ENCODE measurements around the gene DKKL1. TPM values are rescaled to one million over a fixed set of nuclear protein-coding genes. Genes with fewer than 3 reads are reported as not detected.

The DKKL1 gene
- total and polyA plus RNA-seq, 2 experiments from 2014 or later, result 11.0 to 14.0 TPM

DNA sequence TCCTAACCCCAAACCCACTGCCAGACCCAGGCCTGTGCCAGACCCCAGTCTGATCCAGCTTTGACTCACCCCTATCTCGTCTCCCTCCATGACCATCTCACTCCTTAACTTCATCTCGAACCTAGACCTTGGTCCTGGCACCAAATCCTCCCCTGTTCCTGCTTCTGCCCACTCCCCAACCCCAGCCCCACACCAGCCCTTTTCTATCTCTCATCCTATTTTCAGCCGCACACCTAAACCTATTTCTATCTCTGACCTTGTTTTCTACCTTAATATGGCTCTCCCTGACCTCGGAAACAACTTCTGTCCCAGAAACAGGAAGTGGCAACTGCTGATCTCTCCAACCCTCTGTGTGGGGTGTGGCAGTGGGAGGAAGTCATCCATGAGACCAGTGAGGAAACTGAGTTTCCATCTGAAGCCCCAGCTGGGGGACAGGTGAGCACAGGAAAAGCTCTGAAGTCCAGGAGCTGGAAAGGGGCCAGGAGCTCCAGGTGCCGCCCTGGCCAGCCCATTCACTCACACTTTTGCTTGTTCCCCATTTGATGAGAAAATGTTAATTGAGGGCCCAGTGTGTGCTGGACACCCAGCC, 45.9 kb downstream of the DKKL1 start:
- Histone ChIP-seq H3K9me3 (ENCODE audit: low read depth) (no peaks in the 10 kb centered on the region), H3K4me3 (no peak overlapping the region), H3K4me1 (ENCODE audit: low read depth) (peaks cover 11% of the 10 kb centered on the region), H3K27me3 (no peaks in the 10 kb centered on the region), H3K36me3 (no peaks in the 10 kb centered on the region), H3K27ac (no peak overlapping the region)
- DNase-seq (ENCODE audit: low read depth in 1 of 2, low spot score in 1 of 2), result no peak
- TF ChIP-seq, protein P1, sequence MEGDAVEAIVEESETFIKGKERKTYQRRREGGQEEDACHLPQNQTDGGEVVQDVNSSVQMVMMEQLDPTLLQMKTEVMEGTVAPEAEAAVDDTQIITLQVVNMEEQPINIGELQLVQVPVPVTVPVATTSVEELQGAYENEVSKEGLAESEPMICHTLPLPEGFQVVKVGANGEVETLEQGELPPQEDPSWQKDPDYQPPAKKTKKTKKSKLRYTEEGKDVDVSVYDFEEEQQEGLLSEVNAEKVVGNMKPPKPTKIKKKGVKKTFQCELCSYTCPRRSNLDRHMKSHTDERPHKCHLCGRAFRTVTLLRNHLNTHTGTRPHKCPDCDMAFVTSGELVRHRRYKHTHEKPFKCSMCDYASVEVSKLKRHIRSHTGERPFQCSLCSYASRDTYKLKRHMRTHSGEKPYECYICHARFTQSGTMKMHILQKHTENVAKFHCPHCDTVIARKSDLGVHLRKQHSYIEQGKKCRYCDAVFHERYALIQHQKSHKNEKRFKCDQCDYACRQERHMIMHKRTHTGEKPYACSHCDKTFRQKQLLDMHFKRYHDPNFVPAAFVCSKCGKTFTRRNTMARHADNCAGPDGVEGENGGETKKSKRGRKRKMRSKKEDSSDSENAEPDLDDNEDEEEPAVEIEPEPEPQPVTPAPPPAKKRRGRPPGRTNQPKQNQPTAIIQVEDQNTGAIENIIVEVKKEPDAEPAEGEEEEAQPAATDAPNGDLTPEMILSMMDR (IDR thresholded peaks at IDR 0.05; ENCODE audit: low read depth, low read length), result no peak

DNA sequence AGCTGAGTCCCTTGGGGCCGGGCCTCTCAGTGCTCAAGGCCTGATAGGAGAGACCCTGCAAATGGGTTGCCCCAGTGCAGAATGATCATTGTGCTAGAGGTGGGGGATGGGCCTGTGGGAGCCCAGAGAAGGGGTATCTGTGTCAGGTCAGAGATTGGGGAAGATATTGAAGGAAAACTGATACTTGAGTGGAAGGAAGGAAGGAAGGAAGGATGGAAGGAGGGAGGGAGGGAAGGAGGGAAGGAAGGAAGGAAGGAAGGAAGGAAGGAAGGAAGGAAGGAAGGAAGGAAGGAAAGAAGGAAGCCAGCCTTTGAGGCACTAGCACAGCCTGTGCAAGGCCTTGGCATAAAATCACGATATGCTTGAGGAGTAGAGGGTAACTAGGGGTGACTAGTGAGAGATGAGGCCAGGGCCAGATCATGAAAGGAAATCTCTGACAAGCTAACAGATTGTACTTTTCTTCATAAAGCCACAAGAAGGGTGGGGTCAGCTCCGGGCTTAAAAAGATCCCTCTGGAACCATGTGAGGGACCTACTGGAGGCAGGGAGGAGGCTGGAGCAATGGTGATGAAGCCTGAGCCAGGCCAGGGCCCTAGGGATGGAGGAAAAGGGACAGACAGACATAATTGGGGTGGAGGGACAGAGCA, 48.1 kb downstream of the DKKL1 start:
- Histone ChIP-seq H3K36me3 (no peaks in the 10 kb centered on the region), H3K27me3 (no peaks in the 10 kb centered on the region)
- no peak for DNase-seq (ENCODE audit: low read depth in 1 of 2, low spot score in 1 of 2)

DNA sequence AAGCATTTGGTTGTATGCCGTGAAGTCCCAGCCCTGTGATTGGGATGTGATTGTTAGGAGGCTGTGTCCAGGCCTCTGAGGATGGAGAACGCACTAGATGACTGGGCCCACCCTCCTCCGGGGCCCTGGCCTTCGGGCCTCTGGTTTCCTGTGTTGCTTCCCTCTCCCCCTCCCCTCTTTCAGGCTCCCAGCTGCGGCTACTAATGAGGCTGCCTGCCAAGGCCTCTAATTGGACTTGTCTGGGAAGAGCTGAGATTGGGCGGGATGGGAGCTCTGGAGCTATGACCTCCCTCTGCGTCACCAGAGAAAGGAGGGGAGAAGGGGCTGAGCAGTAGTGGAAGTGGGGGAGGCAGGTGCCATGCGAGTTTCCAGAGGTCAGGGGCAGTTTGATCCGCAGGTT, 49.7 kb downstream of the DKKL1 start:
- H3K9me3 ChIP-seq (ENCODE audit: low read depth), result no peaks in the 10 kb centered on the region
- TF ChIP-seq, protein P1 (IDR thresholded peaks at IDR 0.05; ENCODE audit: low read depth, low read length), result no peak
- H3K27me3 ChIP-seq, result no peaks in the 10 kb centered on the region
- H3K4me3 ChIP-seq, result no peak overlapping the region
- H3K36me3 ChIP-seq, result no peaks in the 10 kb centered on the region
- no peak overlapping the region for H3K27ac ChIP-seq
- H3K4me1 ChIP-seq (ENCODE audit: low read depth), result peaks cover 14% of the 10 kb centered on the region
- peak in 1 of 2 donors; percentile 35 for DNase-seq (ENCODE audit: low read depth in 1 of 2, low spot score in 1 of 2)

More for the DNA sequence above, 48.1 kb downstream of the DKKL1 start:
- Histone ChIP-seq H3K27ac (no peak overlapping the region), H3K9me3 (ENCODE audit: low read depth) (no peaks in the 10 kb centered on the region), H3K4me1 (ENCODE audit: low read depth) (peaks cover 14% of the 10 kb centered on the region), H3K4me3 (no peak overlapping the region)
- TF ChIP-seq, protein P1 (IDR thresholded peaks at IDR 0.05; ENCODE audit: low read depth, low read length), result no peak

DNA sequence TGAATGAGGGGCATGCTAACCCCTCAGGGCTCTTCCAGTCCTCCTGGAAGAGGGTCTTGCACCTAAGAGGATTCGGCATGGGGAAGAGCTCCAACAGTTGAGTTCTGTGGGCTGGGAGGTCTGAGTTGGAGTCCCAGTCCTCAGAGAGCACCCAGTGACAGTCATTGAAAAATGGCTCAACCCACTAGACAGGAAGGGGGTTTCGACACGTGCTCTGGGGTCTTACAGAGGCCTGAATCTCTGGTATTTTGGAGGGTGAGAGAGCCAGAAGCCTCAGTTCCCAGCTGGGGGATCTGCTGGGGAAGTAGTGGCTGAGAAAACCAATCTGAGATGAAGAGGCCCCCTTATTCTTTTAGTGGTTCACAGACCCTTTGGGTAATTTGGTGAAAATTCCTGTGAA, 50.6 kb downstream of the DKKL1 start:
- Histone ChIP-seq H3K9me3 (ENCODE audit: low read depth) (no peaks in the 10 kb centered on the region), H3K4me3 (no peak overlapping the region), H3K27me3 (no peaks in the 10 kb centered on the region), H3K27ac (no peak overlapping the region), H3K36me3 (no peaks in the 10 kb centered on the region), H3K4me1 (ENCODE audit: low read depth) (peaks cover 14% of the 10 kb centered on the region)
- TF ChIP-seq, protein P1 (IDR thresholded peaks at IDR 0.05; ENCODE audit: low read depth, low read length), result no peak
- no peak for DNase-seq (ENCODE audit: low read depth in 1 of 2, low spot score in 1 of 2)

DNA sequence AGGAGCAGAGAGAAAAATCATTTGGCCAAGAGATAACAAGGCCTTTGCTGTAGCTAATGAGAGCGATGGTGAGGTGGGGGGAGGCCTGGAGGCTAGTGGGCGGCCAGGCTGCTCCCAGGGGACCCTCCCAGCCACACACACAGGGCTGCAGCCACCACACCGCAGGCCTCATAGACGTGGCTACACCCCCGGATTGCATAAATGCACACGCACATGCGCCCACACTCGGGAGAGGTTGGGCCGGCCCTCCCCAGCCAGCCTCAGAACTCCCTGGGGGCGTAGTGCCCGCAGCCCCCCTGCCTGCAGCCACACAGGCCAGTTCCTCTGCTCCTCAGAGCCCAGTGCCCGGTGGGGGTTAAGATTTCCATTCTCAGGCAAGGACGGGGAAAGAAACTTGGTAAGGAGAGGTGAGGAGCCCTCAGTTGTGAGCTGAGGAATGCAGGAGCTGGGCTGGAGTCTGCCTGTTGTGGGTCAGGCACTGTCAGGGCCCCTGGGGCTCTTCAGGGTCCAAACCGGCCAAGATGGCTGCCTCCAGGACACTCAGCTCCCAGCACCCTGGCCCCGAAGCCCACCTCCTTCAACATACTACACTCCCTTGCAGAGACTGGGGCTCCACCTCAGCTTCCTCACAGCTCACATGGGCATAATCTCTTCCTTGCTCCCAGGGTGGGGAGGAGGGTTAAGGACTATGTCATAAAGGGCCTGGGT, 51.6 kb downstream of the DKKL1 start:
- H3K4me3 ChIP-seq, result no peak overlapping the region
- no peak overlapping the region for H3K27ac ChIP-seq
- no peaks in the 10 kb centered on the region for H3K9me3 ChIP-seq (ENCODE audit: low read depth)
- TF ChIP-seq, protein P1 (IDR thresholded peaks at IDR 0.05; ENCODE audit: low read depth, low read length), result no peak
- no peaks in the 10 kb centered on the region for H3K36me3 ChIP-seq
- DNase-seq (ENCODE audit: low read depth in 1 of 2, low spot score in 1 of 2), result peak in 1 of 2 donors; percentile 86
- peaks cover 9% of the 10 kb centered on the region for H3K4me1 ChIP-seq (ENCODE audit: low read depth)
- no peaks in the 10 kb centered on the region for H3K27me3 ChIP-seq

Measured in cardiac muscle cell (in vitro differentiated cells and primary cell).